Hypothalamus (tissue), 51 donors: Measurements from ENCODE around the gene MARCHF10.
"Not testable (repeated sequence)": the region's sequence is repeated elsewhere in the genome, so short reads cannot be mapped to it uniquely, and the experiment has no call there.

Experiments
- DNase-seq, 51 donors: peaks; one replicate each; lab custom pipeline; 2025; lab: John Stamatoyannopoulos, UW

The MARCHF10 gene

DNA sequence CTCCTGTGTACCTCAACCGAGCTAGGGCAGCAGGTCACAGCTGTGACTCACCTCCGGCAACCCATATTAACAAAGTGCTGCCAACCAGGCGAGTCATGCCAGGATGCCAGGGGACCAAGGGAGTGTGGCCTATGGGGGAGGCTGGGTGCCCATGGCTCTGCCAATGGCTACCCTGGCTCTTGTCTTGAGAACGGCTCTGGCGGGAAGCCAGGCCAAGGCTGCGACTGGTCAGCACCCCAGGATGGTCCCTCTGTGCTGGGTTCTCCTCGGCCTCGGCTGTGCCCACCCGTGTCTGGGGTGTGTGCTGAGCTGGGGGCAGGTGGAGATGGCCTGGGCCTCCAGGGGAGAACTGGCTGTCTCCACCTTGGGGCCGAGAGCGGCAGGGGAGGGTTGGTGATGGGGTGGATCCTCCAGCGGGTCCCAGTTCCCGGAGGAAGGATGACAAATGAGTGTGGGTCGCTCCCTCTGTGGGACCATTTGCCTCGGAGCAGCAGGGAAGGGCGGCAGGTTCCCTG lies 104.8 kb downstream of the MARCHF10 start:
- no peak for DNase-seq

DNA sequence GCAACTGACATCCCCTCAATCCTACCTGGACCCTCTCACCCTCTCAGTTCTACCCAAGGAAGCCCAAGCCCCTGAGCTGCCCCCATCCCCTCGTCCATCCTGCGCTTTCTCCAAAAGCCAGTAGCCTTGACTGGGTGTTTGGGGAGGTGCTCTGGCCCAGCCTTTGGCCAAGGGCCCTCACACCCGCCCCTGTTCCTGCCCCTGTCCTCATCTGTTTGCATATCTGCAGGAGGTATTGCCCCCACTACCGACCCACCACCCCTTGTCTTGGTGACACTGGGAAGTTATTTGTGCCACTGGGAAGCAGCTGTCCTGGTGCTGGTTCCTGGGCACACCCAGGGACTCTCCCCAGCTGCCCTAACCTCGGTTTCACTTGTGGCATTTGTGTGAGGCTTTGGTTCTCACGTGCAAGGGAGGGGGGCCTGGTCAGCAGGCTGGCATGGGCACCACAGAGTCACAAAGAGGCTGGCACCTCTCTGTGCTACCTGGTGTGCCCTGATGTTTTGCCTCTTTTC lies 105.3 kb downstream of the MARCHF10 start:
- no peak for DNase-seq

DNA sequence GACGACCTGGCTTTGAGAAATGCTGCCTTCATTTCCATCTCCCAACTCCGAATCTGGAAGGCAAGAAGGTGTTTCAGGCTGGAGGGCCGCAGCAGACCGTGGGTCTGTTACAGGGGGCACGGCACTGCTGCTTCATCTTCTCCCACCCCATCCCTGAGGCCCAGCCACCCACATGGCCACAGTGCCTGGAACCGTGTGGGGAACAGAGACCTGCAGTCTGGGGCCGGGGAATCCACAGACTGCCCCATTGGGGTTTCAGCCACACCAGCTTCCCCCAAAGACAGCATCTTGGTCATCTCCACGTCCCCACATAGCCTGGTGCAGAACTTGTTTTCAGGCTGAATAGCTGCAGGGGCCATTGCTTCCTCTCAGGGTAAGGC lies 106.4 kb downstream of the MARCHF10 start:
- no peak for DNase-seq

DNA sequence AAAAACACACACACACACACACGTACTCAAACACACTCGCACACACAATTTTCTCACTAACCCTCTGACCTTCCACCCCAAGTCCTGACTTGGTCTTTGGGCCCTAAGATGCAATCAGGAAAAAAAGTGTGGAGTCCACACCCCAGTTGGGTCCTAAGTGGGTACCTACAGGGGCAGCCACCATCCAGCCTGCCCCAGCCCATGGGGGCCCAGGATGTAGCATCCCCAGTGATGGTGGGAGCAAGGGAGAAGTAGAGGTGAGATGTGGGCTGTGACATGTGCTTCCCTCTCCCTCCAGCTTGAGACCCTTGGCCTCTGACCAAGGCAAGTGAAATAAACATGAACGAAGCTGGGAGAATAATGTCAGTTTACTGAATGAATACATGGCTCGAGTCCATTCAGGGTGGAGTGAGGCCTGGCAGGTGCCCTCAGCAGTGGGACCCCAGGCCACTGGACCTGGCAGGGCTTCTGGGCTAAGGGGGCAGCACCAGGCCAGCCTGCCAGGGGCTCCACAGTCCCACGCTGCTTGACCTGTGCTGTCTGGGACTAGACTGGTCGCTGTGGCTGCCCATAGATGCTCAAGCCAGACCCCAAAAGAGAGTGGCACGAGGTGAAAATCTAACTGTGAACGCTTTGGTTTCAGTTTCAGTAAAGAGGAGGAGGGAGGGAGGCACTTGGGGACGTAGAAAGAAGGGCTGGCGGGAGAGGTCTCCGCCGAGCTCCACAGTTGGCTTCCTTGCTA lies 107.0 kb downstream of the MARCHF10 start:
- no peak for DNase-seq

DNA sequence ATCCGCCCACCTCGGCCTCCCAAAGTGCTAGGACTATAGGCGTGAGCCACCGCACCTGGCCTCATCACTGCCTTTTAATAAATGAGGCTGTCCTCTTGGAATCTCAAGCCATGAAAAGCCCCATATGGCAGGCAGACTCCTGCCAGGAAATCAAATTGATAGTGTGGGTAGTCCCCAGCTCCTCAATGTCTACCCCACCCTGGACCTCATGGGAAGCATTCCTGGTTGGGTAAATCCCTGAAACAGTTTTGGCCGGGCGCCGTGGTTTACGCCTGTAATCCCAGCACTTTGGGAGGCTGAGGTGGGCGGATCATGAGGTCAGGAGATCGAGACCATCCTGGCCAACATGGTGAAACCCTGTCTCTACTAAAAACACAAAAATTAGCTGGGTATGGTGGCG lies 109.7 kb downstream of the MARCHF10 start:
- not testable (repeated sequence) for DNase-seq

DNA sequence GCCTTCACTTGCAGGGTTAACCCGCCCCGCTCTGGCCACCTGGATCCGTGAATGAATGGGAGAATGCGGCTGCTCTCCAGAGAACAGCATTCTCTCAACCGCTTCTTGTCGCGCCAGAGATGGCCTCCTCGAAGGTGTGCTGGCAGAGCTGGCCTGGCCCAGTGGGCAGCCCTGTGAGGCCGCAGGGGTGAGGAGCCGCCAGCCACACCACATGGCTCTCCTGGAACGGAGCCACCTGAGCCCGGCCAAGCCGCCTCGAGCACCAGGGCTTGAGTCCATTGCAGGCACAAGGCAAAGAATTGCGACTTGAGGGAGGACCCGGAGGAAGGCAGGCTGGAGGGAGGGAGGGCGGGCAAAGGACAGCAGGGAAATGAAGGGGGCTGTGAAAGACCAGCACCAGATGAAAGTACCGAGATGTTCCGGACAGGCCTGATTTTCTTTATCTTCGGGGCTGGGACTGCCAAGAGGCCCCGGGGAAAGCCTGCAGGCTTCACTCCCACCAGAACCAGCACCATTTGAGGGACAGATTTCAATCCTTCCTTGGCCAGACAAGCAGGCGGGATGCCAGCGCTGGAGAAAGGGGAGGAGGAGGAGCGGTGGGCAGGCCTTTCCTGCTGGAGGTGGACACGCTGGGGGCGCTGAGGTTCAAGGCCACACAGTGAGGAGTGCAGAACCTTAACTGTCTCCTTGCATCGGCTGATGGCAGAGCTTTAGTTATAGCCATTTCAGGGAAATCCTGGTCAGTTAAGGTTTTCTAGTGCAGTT lies 111.2 kb downstream of the MARCHF10 start:
- peak in 19 of 51 donors; percentile 14 to 54 (median 37) for DNase-seq

DNA sequence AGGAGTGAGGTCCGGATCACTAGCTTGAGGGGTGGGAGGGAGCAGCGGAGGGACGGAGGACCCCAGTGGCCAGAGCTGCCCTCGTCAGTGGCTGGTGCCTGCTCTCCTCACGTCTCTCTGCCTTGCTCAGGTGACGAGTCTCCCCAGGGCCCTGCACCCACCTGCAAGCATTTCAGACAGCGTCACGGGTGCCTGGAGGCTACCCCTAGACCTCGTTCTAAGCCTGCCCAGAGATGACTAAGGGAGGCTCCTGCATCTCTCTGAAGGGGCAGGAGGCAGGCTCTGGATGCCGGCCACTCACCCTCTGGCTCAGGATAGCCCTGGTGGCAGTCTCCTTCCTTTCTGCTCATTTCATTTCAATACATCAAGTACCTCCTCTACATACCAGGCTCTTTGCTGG lies 111.9 kb downstream of the MARCHF10 start:
- DNase-seq = no peak

DNA sequence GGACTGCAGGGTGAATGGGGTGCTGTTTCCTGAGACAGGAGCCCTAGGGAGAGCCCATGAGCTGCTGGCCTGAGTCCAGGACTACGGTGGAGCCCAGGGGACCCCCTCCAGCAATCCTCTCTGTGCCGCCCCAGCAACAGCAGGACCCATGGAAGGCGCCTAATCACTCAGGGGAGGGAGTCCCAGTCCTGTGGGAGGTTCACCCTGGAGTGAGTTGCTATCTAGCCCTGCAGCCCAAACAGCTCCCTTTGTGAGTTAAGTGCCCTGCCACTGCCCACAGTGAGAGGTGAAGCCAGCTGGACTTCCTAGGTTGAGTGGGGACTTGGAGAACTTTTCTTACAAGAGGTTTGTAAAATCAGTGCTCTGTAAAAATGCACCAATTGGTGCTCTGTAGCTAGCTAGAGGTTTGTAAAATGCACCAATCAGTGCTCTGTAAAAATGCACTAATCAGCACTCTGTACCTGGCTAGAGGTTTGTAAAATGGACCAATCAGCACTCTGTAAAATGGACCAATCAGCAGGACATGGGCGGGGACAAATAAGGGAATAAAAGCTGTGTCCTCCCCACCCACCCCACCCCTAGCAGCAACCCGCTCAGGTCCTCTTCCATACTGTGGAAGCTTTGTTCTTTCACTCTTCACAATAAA lies 112.9 kb downstream of the MARCHF10 start:
- not testable (repeated sequence) for DNase-seq

DNA sequence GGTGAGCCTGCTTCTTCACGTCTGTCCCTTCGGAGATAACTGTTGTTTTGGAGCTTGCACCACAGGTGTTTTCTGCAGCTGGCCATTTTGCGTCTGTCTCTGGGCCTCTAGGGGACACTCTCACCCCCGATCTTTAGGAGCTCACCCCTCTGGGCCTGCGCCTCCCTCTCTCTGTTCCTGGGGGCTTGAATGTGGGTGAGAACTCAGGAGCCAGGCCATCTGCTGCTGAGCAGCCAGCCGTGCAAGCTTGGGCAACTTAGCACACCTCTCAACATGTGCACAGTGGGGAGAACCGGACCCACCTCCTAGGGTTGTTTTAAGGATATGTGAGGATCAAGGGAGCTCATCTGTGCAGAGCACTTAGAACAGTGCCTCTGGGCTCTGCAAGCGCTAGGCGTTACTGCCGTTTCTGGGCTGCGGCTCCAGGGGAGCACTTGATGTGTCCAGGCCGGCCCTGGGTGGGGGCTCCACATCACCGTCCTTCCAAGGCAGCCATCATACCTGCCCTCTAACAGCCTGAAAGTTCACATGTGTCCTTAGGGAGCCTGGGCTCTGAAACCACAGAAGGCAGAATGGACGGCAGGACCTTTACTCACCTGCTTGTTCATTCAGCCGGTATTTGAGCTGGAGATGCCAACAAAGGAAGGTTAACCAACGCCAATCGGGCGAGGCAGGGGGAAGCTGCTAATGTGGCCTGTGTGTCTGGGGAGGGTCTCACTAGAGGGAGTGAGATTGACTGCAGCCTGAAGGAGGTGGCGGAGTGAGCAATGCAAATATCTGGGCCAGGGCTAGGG lies 114.3 kb downstream of the MARCHF10 start:
- DNase-seq = no peak

DNA sequence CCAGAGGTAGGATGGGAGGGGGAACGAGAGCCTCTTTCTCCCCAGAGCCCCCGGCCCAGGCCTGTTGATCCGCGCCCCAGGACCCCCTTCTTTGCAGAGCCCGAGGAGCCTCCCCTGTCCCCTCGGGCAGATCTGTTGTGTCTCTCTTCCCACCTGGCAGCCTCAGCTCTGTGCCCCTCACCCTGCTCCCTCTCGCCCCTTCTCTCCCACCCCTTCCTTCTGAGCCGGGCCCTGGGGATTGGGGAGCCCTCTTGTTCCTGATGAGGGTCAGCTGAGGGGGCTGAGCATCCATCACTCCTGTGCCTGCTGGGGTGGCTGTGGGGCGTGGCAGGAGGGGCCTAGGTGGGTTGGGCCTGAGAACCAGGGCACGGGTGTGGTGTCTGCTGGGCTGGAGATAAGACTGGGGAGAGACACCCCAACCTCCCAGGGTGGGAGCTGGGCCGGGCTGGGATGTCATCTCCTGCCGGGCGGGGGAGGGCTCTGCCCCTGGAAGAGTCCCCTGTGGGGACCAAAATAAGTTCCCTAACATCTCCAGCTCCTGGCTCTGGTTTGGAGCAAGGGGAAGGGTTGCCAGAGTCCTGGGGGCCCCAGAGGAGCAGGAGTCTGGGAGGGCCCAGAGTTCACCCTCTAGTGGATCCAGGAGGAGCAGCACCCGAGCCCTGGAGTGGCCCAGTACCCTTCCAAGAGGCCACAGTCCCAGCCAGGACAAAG lies 115.2 kb downstream of the MARCHF10 start:
- peak in 1 of 51 donors; percentile 18 for DNase-seq

DNA sequence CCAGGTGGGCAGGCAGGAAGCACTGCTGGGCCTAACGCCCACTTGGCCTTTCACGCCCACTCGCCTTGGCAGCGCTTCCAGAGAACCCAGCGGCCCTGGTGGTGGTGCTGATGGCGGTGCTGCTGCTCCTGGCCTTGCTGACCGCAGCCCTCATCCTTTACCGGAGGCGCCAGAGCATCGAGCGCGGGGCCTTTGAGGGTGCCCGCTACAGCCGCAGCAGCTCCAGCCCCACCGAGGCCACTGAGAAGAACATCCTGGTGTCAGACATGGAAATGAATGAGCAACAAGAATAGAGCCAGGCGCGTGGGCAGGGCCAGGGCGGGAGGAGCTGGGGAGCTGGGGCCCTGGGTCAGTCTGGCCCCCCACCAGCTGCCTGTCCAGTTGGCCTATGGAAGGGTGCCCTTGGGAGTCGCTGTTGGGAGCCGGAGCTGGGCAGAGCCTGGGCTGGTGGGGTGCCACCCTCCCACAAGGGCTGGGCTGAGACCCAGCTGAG lies 115.9 kb downstream of the MARCHF10 start:
- DNase-seq = no peak

DNA sequence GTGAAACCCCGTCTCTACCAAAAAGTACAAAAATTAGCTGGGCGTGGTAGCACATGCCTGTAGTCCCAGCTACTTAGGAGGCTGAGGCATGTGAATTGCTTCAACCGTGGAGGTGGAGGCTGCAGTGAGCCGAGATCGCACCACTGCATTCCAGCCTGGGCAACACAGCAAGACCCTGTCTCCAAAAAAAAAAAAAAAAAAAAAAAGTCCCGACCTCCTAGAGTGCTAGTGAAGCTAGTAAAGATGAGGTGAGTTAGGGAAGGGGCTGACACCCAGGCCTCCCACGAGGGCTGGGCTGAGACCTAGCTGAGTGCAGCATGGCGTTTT lies 116.6 kb downstream of the MARCHF10 start:
- DNase-seq = not testable (repeated sequence)

DNA sequence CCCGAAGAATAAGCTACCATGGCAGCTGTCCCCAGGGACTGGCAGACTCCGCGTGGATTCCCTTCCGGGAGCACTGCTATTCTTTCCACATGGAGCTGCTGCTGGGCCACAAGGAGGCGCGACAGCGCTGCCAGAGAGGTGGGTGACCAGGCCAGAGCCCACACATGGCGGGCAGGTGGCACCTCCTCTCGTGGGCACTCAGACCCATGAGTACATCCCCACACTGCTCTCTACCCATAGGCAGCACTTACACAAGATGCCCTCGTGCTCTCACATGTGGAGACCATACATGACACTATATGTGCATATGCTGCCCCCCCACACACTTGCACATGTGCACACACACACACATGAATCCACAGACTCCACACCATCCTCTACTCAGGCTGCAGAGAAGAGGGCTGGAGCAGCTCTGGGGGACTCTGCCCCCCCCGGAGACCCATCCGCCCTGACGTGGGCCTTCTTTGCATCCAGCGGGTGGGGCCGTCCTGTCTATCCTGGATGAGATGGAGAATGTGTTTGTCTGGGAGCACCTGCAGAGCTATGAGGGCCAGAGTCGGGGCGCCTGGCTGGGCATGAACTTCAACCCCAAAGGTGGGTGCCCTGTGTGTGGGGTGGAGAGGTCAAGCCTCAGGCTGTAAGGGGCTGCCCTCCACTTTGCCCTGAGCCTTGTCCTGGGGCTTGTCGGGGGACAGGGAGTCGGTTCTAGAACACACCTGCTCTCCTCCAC lies 117.8 kb downstream of the MARCHF10 start:
- DNase-seq = no peak

DNA sequence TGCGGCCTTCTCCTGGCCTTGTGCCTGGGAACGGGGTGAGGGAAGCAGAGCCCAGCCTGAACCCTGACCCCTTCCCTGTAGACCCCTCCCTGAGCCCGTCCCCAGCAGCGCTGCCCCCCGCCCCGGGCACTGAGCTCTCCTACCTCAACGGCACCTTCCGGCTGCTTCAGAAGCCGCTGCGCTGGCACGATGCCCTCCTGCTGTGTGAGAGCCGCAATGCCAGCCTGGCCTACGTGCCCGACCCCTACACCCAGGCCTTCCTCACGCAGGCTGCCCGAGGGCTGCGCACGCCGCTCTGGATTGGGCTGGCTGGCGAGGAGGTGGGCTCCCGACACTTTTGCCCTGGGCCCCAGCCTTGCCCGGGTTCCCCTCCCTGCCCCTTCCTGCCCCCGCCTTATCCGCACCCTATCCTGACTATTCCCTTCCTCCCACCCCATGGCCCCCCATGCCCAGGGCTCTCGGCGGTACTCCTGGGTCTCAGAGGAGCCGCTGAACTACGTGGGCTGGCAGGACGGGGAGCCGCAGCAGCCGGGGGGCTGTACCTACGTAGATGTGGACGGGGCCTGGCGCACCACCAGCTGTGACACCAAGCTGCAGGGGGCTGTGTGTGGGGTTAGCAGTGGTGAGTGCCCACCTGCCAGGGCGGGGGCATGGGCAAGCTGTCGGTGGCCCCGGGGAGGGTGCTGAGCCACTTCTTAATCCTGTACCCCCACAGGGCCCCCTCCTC lies 118.5 kb downstream of the MARCHF10 start:
- DNase-seq = no peak

DNA sequence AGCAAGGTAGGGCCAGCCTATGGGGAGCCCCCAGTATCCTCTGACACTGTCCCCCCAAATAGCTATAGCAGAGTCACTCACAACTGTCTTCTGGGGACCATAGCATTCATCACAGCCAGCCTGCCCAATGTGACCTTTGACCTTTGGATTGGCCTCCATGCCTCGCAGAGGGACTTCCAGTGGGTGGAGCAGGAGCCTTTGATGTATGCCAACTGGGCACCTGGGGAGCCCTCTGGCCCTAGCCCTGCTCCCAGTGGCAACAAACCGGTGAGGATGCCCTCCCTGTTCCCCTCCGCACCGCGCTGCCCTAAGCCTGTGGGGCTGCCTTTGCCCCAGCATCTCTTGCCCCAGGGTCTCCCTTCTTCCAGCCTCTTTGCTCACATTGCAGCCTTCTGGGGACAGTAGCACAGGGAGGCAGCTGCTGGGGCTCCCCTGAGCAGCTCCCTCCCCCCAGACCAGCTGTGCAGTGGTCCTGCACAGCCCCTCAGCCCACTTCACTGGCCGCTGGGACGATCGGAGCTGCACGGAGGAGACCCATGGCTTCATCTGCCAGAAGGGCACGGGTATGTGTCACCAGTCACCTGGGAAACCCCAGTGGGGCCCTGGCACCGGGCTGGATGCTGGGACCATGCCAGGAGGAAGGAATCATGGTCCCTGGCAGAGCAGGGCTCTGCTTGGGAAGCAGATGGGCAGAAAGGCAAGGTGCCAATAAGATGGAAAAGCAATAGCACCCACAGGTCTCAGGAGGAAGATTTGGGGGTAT lies 119.5 kb downstream of the MARCHF10 start:
- peak in 3 of 51 donors; percentile 10 to 18 (median 13) for DNase-seq

DNA sequence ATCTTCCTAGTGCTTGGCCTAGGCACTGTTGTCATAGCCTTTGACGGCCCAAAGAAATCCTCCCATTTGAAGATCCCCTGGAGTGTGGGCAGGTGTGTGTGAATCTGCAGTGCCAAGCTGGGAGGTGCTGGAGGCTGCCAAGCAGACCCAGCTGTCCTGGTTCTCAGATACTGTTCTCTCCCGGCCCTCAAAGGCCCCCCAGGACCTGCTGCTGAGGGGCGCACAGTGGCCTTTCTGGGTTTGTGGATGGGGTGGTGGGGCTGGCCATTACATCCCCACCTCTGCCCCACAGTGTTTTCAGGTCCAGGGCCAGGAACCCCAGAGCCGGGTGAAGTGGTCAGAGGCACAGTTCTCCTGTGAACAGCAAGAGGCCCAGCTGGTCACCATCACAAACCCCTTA lies 120.1 kb downstream of the MARCHF10 start:
- no peak for DNase-seq

DNA sequence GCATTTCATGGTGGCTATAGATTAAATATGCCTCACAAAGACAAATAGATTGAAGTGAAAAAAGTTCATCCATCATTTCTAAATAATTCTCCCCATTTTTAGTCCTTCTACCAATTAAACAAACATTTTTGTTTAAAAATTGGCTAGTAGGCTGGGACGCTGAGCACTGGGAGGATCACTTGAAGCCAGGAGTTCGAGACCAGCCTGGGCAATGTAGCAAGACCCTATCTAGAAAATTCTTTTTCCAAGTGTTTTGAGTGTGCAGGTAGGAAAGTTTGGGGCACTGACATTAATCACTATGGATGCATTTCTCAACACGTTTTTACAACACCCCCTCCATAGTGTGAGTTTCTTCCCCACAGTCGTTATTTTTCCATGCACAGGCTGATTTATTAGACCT lies 123.9 kb downstream of the MARCHF10 start:
- no peak for DNase-seq
